GM06990 (cell line): ENCODE results near the gene RBM28.

Experiments used
- DNase-seq: peaks from one replicate; pipeline ENCODE4 v3.0.0-alpha.2; 2011; ENCODE audit not compliant: insufficient read length; ENCODE audit errors: extremely low read depth
- H3K27me3 ChIP-seq: replicated peaks from 2 replicates; pipeline ENCODE4 v1.6.0; 2011; ENCODE audit warnings: low read length; ENCODE audit not compliant: control insufficient read depth, insufficient read depth
- H3K36me3 ChIP-seq: 2 replicates; pipeline ENCODE4 v1.5.1; 2011; ENCODE audit warnings: low read length; ENCODE audit not compliant: control insufficient read depth, insufficient read depth
- H3K4me3 ChIP-seq: replicated peaks from 2 replicates; pipeline ENCODE4 v1.5.1; 2011; ENCODE audit warnings: low read depth, mild to moderate bottlenecking, control low read depth, low read length
- TF ChIP-seq, protein P1 (sequence below): IDR thresholded peaks from 2 replicates; pipeline ENCODE4 v1.5.1; 2011; ENCODE audit warnings: low read length, control low read depth, mild to moderate bottlenecking, inconsistent platforms; ENCODE audit not compliant: insufficient read depth, poor library complexity, severe bottlenecking

Gene RBM28

DNA sequence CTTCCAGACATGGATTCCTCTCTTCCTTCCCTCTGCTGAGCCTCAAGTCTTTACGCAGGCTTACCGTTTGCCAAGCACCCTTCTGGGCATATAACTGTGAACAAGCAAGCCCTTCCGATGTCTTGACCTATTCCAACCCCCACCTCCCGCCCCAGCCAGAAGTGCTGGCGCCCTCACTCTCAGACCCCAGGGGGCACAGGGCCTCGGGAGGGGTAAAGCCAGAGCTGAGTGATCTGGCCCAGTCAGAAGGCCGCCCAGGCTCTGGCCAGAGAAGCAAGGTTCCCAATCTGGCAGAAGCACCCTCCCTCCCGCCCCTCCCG, 16.6 kb upstream of the RBM28 start:
- DNase-seq, result no peak
- H3K27me3 ChIP-seq, result no peaks in the 10 kb centered on the region; the same call in 1 of the 2 replicates
- no peaks in the 10 kb centered on the region for H3K36me3 ChIP-seq
- TF ChIP-seq, protein P1, sequence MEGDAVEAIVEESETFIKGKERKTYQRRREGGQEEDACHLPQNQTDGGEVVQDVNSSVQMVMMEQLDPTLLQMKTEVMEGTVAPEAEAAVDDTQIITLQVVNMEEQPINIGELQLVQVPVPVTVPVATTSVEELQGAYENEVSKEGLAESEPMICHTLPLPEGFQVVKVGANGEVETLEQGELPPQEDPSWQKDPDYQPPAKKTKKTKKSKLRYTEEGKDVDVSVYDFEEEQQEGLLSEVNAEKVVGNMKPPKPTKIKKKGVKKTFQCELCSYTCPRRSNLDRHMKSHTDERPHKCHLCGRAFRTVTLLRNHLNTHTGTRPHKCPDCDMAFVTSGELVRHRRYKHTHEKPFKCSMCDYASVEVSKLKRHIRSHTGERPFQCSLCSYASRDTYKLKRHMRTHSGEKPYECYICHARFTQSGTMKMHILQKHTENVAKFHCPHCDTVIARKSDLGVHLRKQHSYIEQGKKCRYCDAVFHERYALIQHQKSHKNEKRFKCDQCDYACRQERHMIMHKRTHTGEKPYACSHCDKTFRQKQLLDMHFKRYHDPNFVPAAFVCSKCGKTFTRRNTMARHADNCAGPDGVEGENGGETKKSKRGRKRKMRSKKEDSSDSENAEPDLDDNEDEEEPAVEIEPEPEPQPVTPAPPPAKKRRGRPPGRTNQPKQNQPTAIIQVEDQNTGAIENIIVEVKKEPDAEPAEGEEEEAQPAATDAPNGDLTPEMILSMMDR, result no peak
- no peak overlapping the region for H3K4me3 ChIP-seq

DNA sequence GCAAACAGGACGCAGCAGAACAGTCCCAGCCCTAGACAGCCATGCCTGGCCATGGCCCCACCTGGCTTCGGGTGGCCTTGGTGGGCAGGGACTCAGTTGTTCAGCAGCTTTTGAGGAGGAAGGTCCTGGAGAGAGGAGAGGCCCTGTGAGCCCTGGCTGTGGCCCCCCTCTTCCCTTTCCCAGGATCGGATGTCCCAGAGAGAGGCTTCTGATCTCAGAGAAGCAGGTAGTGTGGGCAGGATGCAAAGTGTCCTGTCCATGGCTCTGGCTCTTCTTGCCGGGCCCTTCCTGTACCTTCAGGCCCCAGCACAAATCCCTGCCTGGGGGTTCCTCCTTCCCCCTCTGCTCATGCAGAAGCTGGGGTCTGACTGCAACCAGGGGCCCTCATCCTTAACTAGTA, 16.2 kb upstream of the RBM28 start:
- TF ChIP-seq, protein P1, result no peak
- Histone ChIP-seq H3K4me3 (no peak overlapping the region), H3K27me3 (no peaks in the 10 kb centered on the region; the same call in 1 of the 2 replicates), H3K36me3 (no peaks in the 10 kb centered on the region)
- no peak for DNase-seq

DNA sequence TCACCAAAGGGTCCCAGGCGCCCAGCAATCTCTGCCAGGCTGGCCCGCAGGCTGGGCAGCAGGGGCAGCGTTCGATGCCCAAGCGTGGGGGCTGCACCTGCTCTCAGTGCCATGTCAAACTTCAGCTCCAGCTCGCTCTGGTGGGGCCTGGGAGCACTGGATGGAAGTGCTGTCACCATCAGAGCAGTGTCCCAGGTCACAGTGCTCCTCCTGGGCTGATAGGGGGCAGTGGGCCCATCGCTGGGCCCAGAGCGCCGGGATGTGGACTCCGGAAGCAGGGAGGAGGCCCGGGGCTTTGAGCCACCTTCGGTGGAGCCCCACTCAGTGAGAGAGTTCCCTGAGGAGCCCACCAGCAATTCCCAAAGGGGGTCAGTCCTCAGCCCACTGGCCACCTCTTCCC, 15.6 kb upstream of the RBM28 start:
- TF ChIP-seq, protein P1, result no peak
- Histone ChIP-seq H3K27me3 (no peaks in the 10 kb centered on the region; the same call in 1 of the 2 replicates), H3K4me3 (no peak overlapping the region), H3K36me3 (no peaks in the 10 kb centered on the region)
- DNase-seq, result no peak

DNA sequence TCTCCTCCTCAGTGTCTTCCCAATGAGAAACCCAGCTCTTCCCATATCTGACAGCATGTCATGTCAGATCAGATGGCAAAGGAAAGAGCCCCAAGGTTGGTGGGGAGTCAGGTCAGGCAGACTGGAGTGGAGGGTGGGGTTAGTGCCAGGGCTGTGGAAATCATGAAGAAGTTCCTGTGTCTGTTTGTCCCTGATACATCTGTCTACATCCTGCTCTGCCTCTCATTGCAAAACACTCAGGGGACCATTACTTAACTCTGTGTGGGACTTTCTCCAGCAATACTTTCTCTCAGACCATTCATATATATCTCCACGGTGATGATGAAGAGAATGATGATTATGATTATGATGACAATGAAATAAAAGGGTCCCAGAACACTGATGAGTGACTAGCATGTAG, 14.5 kb upstream of the RBM28 start:
- TF ChIP-seq, protein P1, result no peak
- Histone ChIP-seq H3K27me3 (no peaks in the 10 kb centered on the region; the same call in 1 of the 2 replicates), H3K36me3 (no peaks in the 10 kb centered on the region), H3K4me3 (no peak overlapping the region)
- no peak for DNase-seq

DNA sequence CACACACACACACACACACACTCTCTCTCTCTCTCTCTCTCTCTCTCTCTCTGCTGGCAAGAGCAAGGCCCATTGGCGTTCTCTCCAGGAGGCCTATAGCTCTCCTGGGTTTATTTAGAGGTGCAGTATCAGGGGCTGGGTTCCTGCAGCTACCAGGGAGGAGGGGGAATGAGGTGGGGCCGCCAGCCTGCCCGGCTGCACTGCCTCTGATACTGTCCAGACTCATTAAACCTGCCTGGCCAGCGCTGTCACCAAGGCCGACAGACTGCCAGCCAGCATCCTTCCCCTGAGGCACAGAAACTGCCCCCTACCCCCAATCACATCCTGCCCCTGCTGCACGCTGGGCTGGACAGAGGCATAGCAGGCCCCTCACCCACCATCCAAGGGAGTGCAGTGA, 13.5 kb upstream of the RBM28 start:
- Histone ChIP-seq H3K36me3 (no peaks in the 10 kb centered on the region), H3K27me3 (no peaks in the 10 kb centered on the region; the same call in 1 of the 2 replicates), H3K4me3 (no peak overlapping the region)
- no peak for DNase-seq
- TF ChIP-seq, protein P1, result no peak

DNA sequence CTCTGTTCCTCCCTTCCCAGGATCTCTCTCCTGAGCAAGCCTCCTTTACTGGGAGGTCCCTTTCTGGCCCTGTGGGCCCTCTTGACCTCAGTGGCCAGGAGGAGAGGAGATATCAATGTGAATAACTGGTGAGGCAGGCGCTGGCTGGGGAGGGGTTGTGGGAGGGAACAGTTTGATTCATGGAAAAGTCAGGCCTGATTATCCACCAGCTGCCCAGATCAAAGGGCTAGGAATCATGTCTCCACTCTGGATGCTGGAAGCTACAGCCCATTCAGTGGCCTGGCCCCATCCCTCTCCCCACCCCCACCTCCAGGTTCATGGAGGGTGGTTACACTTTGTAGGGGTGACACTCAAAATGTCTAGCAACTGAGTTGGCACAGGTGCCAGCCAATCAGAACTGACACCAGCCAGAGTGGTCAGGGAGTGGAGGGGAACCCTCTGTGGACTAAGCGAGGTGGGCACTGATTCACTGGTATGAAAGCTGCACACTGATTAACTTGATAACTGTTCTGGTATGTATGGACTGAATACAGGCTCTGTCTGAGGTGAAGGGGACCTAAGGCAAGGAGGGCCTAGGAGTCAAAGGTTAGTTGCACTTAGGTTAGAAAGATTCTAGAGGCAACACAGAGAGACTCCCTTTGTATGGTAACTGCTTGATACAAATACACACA, 13.0 kb upstream of the RBM28 start:
- no peak for DNase-seq
- H3K4me3 ChIP-seq, result no peak overlapping the region
- TF ChIP-seq, protein P1, result no peak
- H3K27me3 ChIP-seq, result no peaks in the 10 kb centered on the region; the same call in 1 of the 2 replicates
- H3K36me3 ChIP-seq, result no peaks in the 10 kb centered on the region
